Liver (tissue), 3 donors: Measurements from ENCODE around the gene TSSC4.

Source experiments
- EGR1 ChIP-seq, 2 donors: IDR thresholded peaks; 2 replicates each; pipeline ENCODE4 v1.6.1; 2016 to 2018; ENCODE audit warnings: antibody characterized with exemption in 2 of 2, low read depth in 2 of 2
- FOXA1 ChIP-seq: IDR thresholded peaks from 2 replicates; pipeline ENCODE4 v1.6.1; 2016; ENCODE audit warnings: antibody characterized with exemption
- GABPA ChIP-seq, 2 donors: IDR thresholded peaks in 1 of 2; conservative IDR thresholded peaks in 1 of 2; 2 replicates each; pipeline ENCODE4 v1.6.1; 2016; ENCODE audit warnings: antibody characterized with exemption in 2 of 2, mild to moderate bottlenecking in 1 of 2, moderate library complexity in 1 of 2
- MAX ChIP-seq: IDR thresholded peaks from 2 replicates; pipeline ENCODE4 v1.6.1; 2016; ENCODE audit warnings: antibody characterized with exemption
- RXRA ChIP-seq, 2 donors: IDR thresholded peaks; 2 replicates each; pipeline ENCODE4 v1.6.1; 2017 to 2018; ENCODE audit warnings: antibody characterized with exemption in 2 of 2, mild to moderate bottlenecking in 1 of 2
- SP1 ChIP-seq: IDR thresholded peaks from 2 replicates; pipeline ENCODE4 v1.6.1; 2018; ENCODE audit warnings: antibody characterized with exemption, mild to moderate bottlenecking
- TAF1 ChIP-seq: conservative IDR thresholded peaks from 2 replicates; pipeline ENCODE4 v1.6.1; 2016; ENCODE audit warnings: antibody characterized with exemption, mild to moderate bottlenecking
- TF ChIP-seq, protein P1 (sequence below): IDR thresholded peaks from 2 replicates; pipeline ENCODE4 v1.6.1; 2016; ENCODE audit warnings: antibody characterized with exemption, mild to moderate bottlenecking
- TF ChIP-seq, protein P2 (sequence below): fragments of 150-350 bp; IDR thresholded peaks from 2 replicates; pipeline ENCODE4 v1.5.1; 2017; ENCODE audit warnings: improper control_type of control experiment, low read depth, low read length; ENCODE audit not compliant: missing input control
- donor health status: healthy.
- donor health status: healthy.

DNA sequence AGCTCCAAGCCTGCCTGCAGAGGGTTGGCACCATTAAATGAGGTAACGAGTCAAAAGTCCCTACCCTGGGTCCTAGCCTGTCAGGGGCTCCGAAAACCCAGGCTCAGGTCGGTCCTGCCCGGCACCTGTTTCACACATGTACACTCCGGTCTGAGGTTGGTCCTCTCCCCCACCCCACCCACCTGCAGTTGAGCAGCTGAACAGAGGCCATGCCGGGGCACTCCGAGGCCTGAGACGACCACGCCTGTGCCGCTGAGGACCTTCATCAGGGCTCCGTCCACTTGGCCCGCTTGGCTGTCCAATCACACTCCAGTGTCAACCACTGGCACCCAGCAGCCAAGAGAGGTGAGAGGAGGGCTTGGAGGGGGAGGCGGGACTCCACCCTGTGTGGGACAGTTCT, 1.6 kb downstream of the TSSC4 start:
- TF ChIP-seq FOXA1: no peak
- TF ChIP-seq, protein P1, sequence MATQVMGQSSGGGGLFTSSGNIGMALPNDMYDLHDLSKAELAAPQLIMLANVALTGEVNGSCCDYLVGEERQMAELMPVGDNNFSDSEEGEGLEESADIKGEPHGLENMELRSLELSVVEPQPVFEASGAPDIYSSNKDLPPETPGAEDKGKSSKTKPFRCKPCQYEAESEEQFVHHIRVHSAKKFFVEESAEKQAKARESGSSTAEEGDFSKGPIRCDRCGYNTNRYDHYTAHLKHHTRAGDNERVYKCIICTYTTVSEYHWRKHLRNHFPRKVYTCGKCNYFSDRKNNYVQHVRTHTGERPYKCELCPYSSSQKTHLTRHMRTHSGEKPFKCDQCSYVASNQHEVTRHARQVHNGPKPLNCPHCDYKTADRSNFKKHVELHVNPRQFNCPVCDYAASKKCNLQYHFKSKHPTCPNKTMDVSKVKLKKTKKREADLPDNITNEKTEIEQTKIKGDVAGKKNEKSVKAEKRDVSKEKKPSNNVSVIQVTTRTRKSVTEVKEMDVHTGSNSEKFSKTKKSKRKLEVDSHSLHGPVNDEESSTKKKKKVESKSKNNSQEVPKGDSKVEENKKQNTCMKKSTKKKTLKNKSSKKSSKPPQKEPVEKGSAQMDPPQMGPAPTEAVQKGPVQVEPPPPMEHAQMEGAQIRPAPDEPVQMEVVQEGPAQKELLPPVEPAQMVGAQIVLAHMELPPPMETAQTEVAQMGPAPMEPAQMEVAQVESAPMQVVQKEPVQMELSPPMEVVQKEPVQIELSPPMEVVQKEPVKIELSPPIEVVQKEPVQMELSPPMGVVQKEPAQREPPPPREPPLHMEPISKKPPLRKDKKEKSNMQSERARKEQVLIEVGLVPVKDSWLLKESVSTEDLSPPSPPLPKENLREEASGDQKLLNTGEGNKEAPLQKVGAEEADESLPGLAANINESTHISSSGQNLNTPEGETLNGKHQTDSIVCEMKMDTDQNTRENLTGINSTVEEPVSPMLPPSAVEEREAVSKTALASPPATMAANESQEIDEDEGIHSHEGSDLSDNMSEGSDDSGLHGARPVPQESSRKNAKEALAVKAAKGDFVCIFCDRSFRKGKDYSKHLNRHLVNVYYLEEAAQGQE: no peak
- no peak for TF ChIP-seq EGR1 (IDR thresholded peaks at IDR 0.05; ENCODE audit: low read depth in 2 of 2)
- TF ChIP-seq, protein P2, sequence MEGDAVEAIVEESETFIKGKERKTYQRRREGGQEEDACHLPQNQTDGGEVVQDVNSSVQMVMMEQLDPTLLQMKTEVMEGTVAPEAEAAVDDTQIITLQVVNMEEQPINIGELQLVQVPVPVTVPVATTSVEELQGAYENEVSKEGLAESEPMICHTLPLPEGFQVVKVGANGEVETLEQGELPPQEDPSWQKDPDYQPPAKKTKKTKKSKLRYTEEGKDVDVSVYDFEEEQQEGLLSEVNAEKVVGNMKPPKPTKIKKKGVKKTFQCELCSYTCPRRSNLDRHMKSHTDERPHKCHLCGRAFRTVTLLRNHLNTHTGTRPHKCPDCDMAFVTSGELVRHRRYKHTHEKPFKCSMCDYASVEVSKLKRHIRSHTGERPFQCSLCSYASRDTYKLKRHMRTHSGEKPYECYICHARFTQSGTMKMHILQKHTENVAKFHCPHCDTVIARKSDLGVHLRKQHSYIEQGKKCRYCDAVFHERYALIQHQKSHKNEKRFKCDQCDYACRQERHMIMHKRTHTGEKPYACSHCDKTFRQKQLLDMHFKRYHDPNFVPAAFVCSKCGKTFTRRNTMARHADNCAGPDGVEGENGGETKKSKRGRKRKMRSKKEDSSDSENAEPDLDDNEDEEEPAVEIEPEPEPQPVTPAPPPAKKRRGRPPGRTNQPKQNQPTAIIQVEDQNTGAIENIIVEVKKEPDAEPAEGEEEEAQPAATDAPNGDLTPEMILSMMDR: no peak
- TF ChIP-seq SP1: no peak
- no peak for TF ChIP-seq GABPA (IDR thresholded peaks at IDR 0.05 in 1 of 2, conservative IDR thresholded peaks at IDR 0.05 in 1 of 2)
- no peak for TF ChIP-seq RXRA (IDR thresholded peaks at IDR 0.05)
- TF ChIP-seq TAF1: no peak
- no peak for TF ChIP-seq MAX
